GM19452 (cell line): ENCODE data around the gene HPSE2.
"Not testable (repeated sequence)": the region's sequence is repeated elsewhere in the genome, so short reads cannot be mapped to it uniquely, and the experiment has no call there.

Experiments
- ATAC-seq: cut with Tn5 transposase; IDR thresholded peaks from one replicate; pipeline ENCODE4 v1.9.1; 2021; ENCODE audit not compliant: unreplicated experiment

Gene HPSE2

DNA sequence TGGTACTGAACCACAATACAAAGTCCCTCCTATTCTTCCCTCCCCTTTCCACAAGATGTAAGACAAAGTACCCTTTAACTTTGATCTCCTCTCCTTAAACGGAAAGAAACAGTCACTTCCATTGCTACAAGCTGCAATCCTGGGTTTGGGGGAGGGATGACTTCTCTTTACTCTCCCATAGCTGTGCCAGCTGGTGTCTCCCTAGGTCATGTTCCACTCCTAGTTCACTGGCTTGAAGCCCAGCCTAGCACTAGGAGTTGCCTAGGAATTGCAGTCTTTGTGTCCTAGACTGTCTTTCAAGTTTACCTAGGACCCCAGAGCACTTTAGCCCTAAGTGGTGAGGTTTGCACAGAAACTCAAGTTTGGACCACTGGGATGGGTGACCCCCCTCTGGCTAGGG is 311.1 kb downstream of the HPSE2 start:
- no peak for ATAC-seq

DNA sequence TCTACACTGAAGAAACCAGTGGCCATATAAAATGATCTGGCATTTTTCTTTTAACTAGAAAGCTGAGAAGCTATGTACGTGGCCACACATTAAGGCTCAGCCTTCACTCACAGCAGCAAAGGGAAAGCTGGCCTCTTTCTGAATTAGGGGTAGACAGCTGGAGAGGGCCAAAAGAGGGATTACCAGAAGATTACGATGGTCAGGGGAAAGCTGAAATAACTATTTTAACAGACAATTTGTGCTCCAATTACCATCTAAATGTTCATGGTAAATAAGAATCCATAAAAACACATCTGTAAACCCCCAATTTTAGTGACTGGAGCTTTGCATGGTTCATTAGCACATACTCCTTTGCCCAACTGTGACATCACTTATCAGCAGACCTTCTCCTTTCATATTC is 314.3 kb downstream of the HPSE2 start:
- no peak for ATAC-seq

DNA sequence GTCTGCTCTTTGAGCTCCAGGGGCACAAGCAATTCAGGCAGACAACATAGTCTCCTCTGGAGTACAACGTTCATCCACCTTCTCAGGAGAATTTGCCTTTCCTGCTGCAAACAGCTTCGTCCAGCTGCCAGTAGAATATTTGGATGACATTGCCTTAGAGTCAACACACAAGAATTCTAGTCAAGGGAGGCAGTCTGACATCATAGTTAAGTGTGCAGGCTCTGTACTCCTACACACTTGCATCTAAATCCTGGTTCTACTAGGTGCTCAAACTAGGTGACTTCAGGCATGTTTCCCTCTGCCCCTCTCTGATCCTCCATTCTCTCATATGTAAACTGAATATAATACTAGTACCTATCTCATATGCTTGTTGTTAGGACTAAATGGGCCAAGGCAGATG is 314.8 kb downstream of the HPSE2 start:
- ATAC-seq = no peak

DNA sequence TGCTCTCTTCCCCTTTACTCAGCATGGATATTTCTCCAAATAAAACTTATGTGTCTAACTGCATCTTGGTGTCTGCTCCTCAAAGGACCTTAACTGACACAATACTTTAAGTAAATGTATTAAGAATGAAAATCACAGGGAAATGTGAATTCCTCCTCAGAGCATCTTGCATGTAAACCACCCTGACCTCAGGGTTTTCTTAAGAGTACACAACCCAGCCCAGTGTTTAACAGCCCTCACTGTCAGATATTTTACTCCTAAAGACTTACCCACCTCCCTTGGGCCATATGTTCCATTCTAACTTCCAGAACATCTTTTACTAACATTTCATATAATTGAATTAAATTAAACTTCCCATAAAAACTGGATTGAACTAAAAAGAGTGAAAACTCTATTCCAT is 315.3 kb downstream of the HPSE2 start:
- no peak for ATAC-seq

DNA sequence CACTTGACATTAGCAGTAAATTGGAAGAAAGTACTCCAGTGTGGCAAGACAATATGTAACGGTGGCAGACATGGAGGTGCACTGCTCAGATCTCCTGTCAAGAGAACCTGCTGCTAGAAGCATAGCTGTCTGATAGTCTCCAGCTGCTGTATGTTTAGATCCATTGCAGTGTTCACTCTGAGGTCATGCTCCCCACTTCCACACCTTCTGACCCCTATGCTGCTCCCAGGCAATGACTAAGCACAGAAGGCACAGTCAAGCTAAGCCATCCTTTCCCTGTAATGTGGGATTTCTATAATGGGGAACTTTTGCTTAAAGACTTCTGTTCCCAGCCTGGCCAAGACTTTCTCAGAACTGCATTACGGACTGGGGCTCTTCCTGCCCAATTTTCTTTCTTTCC is 315.8 kb downstream of the HPSE2 start:
- no peak for ATAC-seq

DNA sequence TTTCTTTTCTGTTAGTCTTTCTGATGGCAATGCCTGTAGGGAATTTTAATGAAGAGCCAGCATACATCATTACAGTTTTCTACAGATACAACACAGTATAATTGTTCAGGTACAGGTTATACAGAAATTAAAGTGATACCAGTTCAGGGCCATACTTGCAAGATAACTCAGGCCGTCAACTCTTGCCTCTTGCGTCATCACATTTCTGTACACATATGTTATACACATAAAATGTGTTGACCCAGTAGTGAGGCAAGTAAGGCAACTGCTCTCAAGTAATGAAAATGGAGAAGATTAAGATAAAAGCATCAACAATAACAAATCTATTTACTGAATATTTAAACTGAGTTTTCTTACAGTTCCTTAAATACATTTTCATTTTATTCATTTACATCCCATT is 317.8 kb downstream of the HPSE2 start:
- no peak for ATAC-seq

DNA sequence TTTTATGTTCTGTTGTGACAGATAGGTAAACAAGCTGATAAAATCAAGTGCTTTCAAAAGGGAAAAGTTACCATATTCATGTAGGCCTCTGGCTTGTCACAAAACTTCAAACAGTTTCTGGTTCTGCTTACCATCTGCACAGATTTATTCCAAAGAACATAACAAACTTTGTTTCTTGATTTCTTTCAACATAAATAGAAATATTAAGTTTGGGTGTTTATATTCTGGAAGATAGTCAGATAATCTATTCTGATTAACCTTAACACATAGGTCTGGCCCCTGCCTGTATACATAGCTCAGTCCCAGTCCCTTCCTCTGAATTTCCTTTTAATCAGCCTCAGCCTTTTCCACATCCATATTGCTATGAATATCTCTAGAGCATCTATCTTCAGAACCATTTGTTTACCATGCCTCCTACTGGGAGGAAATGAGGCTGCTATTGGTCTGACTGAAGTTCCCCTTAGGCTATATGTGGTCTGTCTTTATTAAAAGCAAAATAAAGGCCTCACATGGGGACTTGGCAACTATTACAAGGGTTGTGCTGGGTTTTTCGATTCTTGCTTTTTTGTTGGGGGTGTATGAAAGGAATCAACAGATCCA is 319.0 kb downstream of the HPSE2 start:
- no peak for ATAC-seq

DNA sequence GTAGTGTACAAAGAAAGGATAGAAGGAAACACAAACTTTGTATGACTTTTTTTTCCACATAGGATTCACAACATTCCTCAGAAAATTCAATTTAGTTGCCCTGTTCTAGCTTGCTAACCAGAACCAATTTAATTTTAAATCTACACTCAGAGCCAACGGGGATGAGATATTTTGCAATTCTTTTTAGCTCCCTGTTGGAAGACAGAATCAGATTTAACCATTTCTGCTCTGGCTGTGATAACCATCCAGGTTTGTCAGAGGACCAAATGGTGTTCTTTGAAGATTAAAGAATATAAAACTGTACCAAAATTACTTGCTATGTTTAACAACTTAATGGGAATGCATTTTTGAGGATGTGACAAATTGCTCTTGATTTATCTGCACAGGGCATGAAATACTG is 319.7 kb downstream of the HPSE2 start:
- no peak for ATAC-seq

DNA sequence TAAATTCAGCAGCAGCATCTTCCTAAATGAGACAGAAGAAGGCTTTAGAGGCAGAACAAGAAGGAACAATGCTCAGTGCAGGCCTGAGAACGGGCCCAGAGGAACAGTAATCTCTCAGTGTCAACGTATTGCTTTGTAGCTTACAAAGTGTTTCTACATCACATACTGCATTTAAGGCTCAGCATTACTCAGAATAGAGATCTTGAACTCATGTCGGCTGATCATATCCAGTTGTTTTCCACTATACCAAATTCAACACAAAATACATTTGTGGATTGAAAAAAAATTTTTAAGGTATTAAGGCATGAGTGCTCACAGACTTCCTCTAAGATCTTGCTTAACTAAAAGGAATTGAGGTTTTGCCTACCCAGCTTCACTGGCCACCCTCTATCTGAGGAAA is 325.1 kb downstream of the HPSE2 start:
- no peak for ATAC-seq

DNA sequence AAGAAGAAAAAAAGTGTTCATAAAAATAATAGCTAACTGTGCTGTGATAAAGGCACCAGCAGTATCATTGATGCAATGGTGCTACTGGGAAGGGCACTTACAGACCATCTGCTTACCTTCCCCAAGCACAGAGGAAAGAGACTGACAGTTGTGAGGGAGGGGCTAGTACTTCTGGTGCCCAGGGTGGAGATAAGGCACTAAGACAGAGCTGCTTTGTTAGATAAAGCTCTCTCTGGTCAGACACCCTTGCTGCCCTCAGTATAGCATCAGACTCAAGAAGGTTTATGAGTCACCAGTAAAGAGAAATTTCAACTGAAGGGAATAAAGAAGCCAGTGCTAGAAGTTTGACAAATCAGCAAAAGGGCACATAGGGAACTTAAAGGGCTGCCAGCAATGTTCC is 325.6 kb downstream of the HPSE2 start:
- no peak for ATAC-seq

DNA sequence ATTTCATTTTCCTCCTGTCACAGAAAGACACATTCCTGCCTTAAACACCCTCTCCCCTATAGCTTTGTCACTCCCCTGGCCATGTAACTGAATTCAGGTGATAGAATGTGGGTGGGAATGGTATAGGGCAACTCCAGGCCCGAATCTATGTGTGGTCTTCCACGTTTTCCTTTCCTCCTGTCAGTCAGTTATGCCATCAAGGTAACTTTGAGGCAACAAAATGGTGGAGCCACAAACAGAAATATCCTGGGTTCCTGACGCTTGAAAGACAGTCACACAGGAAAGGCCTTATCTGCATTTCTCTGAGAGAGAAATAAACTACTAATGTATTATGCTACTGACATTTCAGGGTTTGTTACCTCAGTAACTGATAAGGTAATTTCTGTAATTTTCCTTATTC is 326.8 kb downstream of the HPSE2 start:
- ATAC-seq = no peak

DNA sequence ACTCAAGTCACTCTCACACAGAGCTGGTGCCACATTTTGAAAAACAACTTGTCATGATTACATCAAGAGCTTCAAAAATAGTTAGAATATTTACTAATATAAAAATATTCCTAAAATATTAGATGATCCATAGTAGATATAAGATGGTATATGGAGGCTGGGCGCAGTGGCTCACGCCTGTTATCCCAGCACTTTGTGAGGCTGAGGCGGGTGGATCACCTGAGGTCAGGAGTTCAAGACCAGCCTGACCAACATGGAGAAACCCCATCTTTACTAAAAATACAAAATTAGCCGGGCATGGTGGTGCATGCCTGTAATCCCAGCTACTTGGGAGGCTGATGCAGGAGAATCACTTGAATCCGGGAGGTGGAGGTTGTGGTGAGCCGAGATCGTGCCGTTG is 327.4 kb downstream of the HPSE2 start:
- ATAC-seq = not testable (repeated sequence)

DNA sequence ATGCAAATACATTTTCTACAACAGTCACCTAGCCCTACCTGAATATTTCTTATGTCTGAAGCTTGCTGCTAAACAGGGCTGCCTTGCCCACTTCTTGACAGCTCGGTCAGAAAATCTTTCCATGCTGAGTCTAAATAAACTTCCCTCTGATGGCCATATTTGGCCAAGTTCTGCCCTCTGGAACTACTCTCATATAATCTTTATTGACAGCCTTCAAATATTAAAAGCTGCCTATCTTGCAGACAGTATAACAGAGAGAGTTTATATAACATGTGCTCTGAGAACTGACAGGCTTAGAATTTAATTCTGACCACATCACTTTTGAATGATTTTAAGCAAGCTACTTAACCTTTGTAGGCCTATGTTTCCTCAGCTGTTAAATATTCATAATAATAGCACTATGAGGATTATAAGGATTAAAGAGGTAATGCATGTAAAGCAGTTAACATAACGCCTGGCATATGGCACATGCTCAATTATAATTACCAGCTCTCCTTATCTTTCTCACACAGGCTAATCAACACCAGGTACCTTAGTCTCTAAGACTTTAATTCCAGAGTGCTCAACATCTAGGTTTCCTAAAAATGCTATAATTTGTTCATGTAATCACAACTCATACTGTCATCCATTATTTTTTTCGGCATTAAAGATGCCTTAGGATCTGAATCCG is 334.1 kb downstream of the HPSE2 start:
- ATAC-seq = no peak

DNA sequence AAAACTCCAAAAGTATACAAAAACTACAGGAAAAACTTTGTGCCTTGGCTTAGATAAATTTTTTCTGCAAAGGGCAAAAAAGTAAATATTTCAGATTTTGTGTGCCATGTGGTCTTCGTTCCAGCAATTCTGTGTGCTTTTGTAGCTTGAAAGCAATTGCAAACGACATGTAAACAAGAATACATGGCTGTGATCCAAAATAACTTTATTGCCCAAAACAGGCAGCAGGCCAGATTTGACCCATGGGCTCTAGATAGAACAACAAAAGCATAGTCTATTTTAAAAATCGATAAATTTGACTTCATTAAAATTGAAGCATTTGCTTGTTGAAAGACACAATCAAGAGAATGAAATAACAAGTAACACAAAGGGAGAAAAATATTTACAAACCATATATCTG is 336.6 kb downstream of the HPSE2 start:
- no peak for ATAC-seq

DNA sequence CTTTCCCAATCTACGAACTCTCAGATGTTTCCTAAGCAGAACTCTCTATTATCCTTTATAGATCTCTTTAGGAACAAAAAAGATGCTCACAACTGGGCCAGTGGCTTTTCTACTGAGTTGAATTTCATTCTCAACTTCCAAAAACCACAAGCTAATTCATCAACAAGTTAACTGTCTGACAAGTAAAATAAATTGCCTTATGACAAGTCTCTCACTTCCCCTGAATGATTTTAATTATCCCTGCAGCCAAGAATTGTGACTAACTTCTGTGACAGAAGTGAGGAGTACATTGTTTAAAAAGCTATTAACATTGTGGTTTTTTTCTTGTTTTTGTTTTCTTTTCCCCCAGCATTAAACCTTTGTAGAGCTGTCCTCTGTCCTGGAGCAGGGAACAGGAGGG is 343.1 kb downstream of the HPSE2 start:
- no peak for ATAC-seq

DNA sequence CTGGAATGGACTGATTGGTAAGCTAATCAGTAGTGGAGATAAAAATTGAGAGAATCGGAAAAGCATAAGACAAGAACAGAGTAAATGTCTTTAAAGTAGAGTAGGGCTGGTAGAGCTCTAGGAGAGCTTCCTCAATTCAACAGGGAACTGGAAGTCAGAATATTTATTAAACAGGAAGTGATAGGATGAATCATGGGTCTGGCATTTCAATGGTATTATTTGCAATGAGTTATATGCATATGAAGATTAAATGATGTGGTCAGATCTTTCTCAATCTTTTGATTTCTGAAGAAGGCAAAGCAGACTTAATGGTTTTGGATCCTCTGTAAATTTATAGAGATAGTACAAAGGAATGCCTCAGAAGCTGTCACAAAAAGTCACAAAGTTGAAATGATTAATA is 349.0 kb downstream of the HPSE2 start:
- no peak for ATAC-seq

DNA sequence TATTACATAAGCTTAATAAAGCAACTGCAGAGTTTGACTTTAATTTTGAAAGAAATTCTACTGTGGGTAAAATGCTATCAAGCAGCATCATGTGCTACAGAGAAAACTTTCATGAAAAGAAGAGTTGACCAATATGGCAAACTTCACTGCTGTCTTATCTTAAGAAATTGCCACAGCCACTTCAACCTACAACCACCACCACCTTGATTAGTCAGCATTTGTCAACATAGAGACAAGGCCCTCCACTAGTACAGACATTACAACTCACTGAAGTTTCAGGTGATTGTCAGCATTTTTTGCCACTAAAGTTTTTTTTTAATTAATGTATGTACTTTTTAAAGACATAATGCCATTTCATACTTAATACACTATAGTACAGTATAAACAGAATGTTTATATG is 350.3 kb downstream of the HPSE2 start:
- no peak for ATAC-seq

DNA sequence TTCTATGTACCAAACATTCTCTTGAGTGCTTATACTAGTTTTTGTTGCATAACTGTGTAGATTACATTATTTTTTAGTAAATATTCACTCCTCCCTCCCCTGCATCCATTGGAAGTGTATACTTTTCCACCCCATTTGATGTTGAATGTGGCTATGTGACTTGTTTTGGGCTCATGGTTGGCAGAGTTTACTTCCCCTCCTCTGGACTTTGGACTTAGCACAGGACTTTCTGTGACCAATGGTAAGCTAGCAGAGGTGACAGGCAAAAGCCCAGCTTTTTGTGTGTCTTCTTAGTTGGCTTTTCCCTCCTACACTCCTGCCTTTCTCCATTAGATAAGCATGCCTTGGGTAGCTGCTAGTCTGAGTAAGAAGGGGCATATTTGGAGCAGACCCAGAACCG is 353.9 kb downstream of the HPSE2 start:
- ATAC-seq = no peak

DNA sequence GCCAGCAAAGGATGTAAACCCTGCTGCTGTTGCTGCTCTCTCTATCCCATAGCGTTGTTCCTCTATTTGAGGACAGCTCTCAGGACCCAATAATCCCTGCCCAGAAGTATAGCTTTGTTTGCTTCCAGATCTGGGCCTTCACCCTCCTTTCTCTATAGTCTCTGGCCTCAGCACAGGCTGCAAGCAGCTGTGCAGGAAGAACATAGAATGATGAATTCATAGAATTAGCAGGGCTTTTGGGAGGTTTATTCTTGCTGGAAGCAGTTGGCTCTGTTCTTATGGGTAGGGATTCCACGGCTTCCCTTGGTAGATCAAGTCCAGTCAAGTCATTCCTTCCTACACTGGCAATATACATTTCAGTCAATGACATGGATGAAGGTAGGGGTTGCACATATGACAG is 354.7 kb downstream of the HPSE2 start:
- no peak for ATAC-seq

DNA sequence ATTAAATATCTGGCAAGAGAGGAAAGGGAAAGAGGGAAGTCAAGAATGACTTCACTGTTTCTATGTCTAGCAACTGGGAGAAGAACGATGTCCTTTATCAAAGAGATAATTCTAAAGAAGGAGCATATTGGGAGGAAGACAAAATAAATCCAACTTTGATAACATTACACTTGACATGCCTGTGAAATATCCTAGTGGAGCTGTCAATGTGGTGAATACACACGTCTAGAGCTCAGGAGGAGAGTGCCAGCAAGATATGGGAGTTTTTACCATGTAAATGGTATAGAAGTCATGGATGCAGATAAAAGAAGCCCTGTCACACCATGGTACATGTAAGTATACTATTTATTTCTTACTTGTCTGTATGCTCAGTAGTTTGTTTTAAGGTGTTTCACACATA is 356.7 kb downstream of the HPSE2 start:
- ATAC-seq = no peak

DNA sequence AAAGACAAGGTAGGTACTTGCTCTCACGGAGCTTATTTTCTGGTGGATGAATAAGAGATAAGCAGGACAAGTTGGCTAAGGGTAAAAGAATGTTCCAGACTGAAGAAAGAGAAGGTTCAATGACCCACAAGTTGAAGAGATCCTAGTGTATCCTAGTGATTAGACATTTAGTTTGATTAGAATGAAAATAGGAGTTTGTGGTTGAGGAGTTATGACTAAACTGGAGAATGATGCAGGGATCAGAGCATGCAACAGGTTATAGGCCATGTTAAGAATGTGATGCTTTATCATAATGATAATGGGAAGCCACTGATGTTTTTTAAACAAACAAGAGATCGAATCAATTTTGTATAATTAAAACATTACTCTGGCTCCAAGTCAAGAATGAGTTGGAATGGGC is 357.2 kb downstream of the HPSE2 start:
- no peak for ATAC-seq

DNA sequence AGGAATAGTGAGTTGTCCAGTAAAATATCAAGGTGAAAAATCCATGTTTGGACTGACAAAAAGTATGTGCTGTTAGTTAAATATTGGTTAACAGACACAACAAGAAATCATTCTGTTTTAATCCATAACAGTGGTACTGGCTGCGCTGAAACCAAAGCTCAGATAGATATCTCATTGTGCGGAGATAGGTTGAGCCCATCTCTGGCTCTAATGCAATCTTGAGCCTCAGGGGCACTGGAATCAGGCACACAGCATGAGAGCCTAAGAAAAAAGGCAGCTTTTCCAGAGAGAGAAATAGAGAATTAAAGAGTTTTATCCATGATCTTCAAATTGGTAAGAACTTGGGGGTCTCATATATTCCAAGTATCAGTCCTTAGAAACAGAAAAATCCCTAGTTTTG is 373.7 kb downstream of the HPSE2 start:
- no peak for ATAC-seq

DNA sequence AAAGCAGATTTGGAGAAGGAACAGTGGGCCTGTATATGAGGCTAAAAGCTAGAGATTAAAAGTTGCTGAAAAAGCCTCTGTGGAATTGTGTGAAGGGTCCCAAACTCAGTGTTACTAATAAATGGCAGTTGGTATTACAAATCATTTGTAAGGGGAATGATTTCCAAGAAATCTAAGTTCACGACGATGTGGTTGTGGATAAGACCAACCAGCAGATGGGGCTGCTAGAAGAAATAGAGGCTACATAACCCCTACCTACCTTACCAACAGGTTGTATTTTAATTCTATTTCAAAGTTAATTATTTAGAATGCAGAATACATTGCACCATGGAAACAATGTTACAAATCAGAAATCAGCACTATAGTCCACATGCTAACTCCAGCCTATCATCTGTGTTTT is 377.1 kb downstream of the HPSE2 start:
- no peak for ATAC-seq
